B cell (primary cell): Measurements from ENCODE around the gene TTC21A. TPM values are rescaled to one million over a fixed set of nuclear protein-coding genes. Genes with fewer than 3 reads are reported as not detected.

Experiments used
- ATAC-seq: fragments of 200-7000 bp; cut with Tn5 transposase; one replicate; pipeline ENCODE4 v1.10.0; 2021; ENCODE audit warnings: low read depth, mild to moderate bottlenecking, moderate number of reproducible peaks, moderate library complexity
- CTCF ChIA-PET: fragments of 350-600 bp; sonication (Branson Sonifier 250); formaldehyde crosslinking; loops from one replicate; lab custom pipeline; 2021; ENCODE audit warnings: antibody characterized with exemption, inconsistent platforms; lab: Charles Lee
- POLR2A ChIA-PET: fragments of 350-600 bp; sonication (Branson Sonifier 250); formaldehyde crosslinking; loops from one replicate; lab custom pipeline; 2021; ENCODE audit warnings: antibody characterized with exemption; lab: Charles Lee
- DNase-seq: peaks from one replicate; pipeline ENCODE4 v3.0.0; 2013
- H2AFZ ChIP-seq: 2 replicates; pipeline ENCODE4 v1.6.1; 2012; ENCODE audit warnings: mild to moderate bottlenecking, low read depth, low read length; ENCODE audit not compliant: insufficient read depth, poor library complexity, severe bottlenecking
- H3K27ac ChIP-seq, 2 donors: 1 replicate in 1 of 2; 2 replicates in 1 of 2; pipeline ENCODE4 v1.5.1; 2012 to 2013; ENCODE audit warnings: low read length in 2 of 2, mild to moderate bottlenecking in 2 of 2, moderate library complexity in 1 of 2
- H3K27me3 ChIP-seq, 4 experiments: fragments of 200-600 bp in 1 of 4; sonication (generic) in 1 of 4; replicated peaks in 1 of 4; 1 replicate in 2 of 4; 2 replicates in 2 of 4; pipeline versions ENCODE4 v1.6.1 to v1.7.0; 2013 to 2016; ENCODE audit warnings: low read length in 3 of 4, mild to moderate bottlenecking in 2 of 4, mixed read lengths in 1 of 4, moderate library complexity in 1 of 4; ENCODE audit not compliant: insufficient read depth in 4 of 4, control insufficient read depth in 3 of 4; ENCODE audit errors: control extremely low read depth in 1 of 4
- H3K36me3 ChIP-seq, 2 experiments: replicated peaks in 1 of 2; 1 replicate in 1 of 2; 2 replicates in 1 of 2; pipeline versions ENCODE4 v1.6.1 to v1.7.1; 2013; ENCODE audit warnings: low read length in 1 of 2; ENCODE audit not compliant: insufficient read depth in 2 of 2, control insufficient read depth in 1 of 2; ENCODE audit errors: control extremely low read depth in 1 of 2, extremely low read depth in 1 of 2
- H3K4me1 ChIP-seq, 2 donors: fragments of 200-600 bp in 1 of 2; sonication (generic) in 1 of 2; 1 replicate in 1 of 2; 2 replicates in 1 of 2; pipeline versions ENCODE4 v1.5.1 to v1.6.1; 2013 to 2017; ENCODE audit warnings: low read length in 2 of 2; ENCODE audit not compliant: control insufficient read depth in 2 of 2, insufficient read depth in 2 of 2
- H3K4me2 ChIP-seq: replicated peaks from 2 replicates; pipeline ENCODE3; 2012; ENCODE audit warnings: mild to moderate bottlenecking, low read depth, low read length; ENCODE audit not compliant: poor library complexity, severe bottlenecking
- H3K4me3 ChIP-seq, 5 experiments: fragments of 200-600 bp in 1 of 5; sonication (generic) in 1 of 5; 1 replicate in 3 of 5; 2 replicates in 2 of 5; pipeline versions ENCODE4 v1.5.1 to v1.7.0; 2011 to 2016; ENCODE audit warnings: low read length in 4 of 5, mild to moderate bottlenecking in 4 of 5, low read depth in 2 of 5, control low read depth in 1 of 5, moderate library complexity in 1 of 5; ENCODE audit not compliant: insufficient read depth in 1 of 5; ENCODE audit errors: control extremely low read depth in 1 of 5, extremely low read depth in 1 of 5
- H3K79me2 ChIP-seq: fragments of 200-600 bp; sonication (generic); one replicate; pipeline ENCODE4 v1.6.0; 2016; ENCODE audit warnings: low read length; ENCODE audit not compliant: control insufficient read depth, insufficient read depth
- H3K9ac ChIP-seq: fragments of 200-600 bp; sonication (generic); 2 replicates; pipeline ENCODE4 v1.6.1; 2017; ENCODE audit warnings: mild to moderate bottlenecking, low read length, moderate library complexity
- H3K9me3 ChIP-seq, 3 donors: one replicate each; pipeline versions ENCODE4 v1.6.1 to v1.7.1; 2013; ENCODE audit warnings: low read length in 2 of 3; ENCODE audit not compliant: control insufficient read depth in 2 of 3, insufficient read depth in 1 of 3; ENCODE audit errors: control extremely low read depth in 1 of 3
- H4K20me1 ChIP-seq: 2 replicates; pipeline ENCODE4 v1.6.0; 2012; ENCODE audit warnings: mild to moderate bottlenecking, low read length; ENCODE audit not compliant: insufficient read depth, control insufficient read depth, poor library complexity, severe bottlenecking
- H3K27ac Mint-ChIP-seq: one replicate; pipeline ENCODE4 v1.8.0; 2021; ENCODE audit warnings: mixed read lengths
- H3K27me3 Mint-ChIP-seq: one replicate; pipeline ENCODE4 v1.8.0; 2021; ENCODE audit warnings: mixed read lengths
- H3K4me1 Mint-ChIP-seq: one replicate; pipeline ENCODE4 v1.8.0; 2021; ENCODE audit warnings: mixed read lengths
- H3K4me3 Mint-ChIP-seq: one replicate; pipeline ENCODE4 v1.8.0; 2021; ENCODE audit warnings: mixed read lengths
- H3K9me3 Mint-ChIP-seq: one replicate; pipeline ENCODE4 v1.8.0; 2022; ENCODE audit warnings: mixed read lengths; ENCODE audit not compliant: insufficient read depth
- CTCF ChIP-seq: fragments of 200-600 bp; IDR thresholded peaks from one replicate; pipeline ENCODE4 v1.8.0; 2022; ENCODE audit warnings: antibody characterized with exemption, mild to moderate bottlenecking
- EZH2 ChIP-seq: IDR thresholded peaks from 2 replicates; pipeline ENCODE4 v1.6.1; 2012; ENCODE audit warnings: borderline replicate concordance, low read depth, mild to moderate bottlenecking, moderate library complexity, low read length; ENCODE audit not compliant: insufficient read depth, poor library complexity, severe bottlenecking
- WGBS: methylation state at CpG from one replicate; pipeline ENCODE4 v1.1.5; 2013; ENCODE audit warnings: missing lambda C conversion rate; ENCODE audit not compliant: insufficient coverage; 5-methylcytosine and 5-hydroxymethylcytosine counted together
- intact Hi-C: fragments of 100-400 bp; cut with micrococcal nuclease; formaldehyde crosslinking; loops from one replicate; pipeline ENCODE4 v1.10.0; 2022
- polyA plus RNA-seq: library from polyadenylated mRNA; depleted of rRNA; stranded (reverse); fragments of >200 nt; gene quantifications from 2 replicates; pipeline ENCODE4 v1.2.3, GENCODE V29; 2012
- total RNA-seq, 2 donors: library from RNA; stranded (reverse); fragments of 120-200 nt in 1 of 2; gene quantifications; 1 replicate in 1 of 2; 2 replicates in 1 of 2; pipeline versions ENCODE4 v1.2.3 to v1.2.4, GENCODE V29; 2013 to 2022

Gene TTC21A
- total and polyA plus RNA-seq, 2 donors (not counting 1 experiment from before 2014, with no cell fraction given): 49.2 to 106 TPM

- peaks cover 17% of the 10 kb centered on the region for H3K4me1 Mint-ChIP-seq
- H3K9ac ChIP-seq: no peak overlapping the region
- no peak overlapping the region for H3K4me2 ChIP-seq
- TF ChIP-seq EZH2 (no peak), CTCF (no peak)
- H3K9me3 Mint-ChIP-seq: no peaks in the 10 kb centered on the region
- no peak for ATAC-seq
- 94% methylated on average over 10 of the region's 11 CpGs for WGBS
- no peaks in the 10 kb centered on the region for H3K27me3 ChIP-seq
- H3K27ac Mint-ChIP-seq: no peak overlapping the region
- no peaks in the 10 kb centered on the region for H3K27me3 Mint-ChIP-seq
- H2AFZ ChIP-seq: no peak overlapping the region
- H3K9me3 ChIP-seq: no peaks in the 10 kb centered on the region
- no peak overlapping the region for H3K4me3 Mint-ChIP-seq
- no peak for DNase-seq
- no peak overlapping the region for H3K27ac ChIP-seq
- ChIA-PET POLR2A (no interaction called here), CTCF (interaction anchor here (0.7 to 2.7 kb wide), 4 partner anchors 10 to 156 kb away, joined by 3 to 9 read pairs (median 5); no protein-coding TSS in a partner anchor)
- H3K4me1 ChIP-seq: peaks cover 14 to 15% of the 10 kb centered on the region in 2 donors
- peaks cover 0 to 59% of the 10 kb centered on the region in 2 experiments for H3K36me3 ChIP-seq
- intact Hi-C loops: no loop called here
- no peak overlapping the region for H3K4me3 ChIP-seq
- H3K79me2 ChIP-seq: no peaks in the 10 kb centered on the region
- H4K20me1 ChIP-seq: no peaks in the 10 kb centered on the region
These were observed 24.9 kb downstream of the TTC21A start for GRCh38 chr3:39132096-39133092.

- H3K79me2 ChIP-seq: no peaks in the 10 kb centered on the region
- no CpG with 5 or more reads among the region's 1 CpG for WGBS
- POLR2A ChIA-PET: no interaction called here
- Mint-ChIP-seq H3K4me3 (no peak overlapping the region), H3K9me3 (no peaks in the 10 kb centered on the region), H3K27ac (no peak overlapping the region), H3K27me3 (no peaks in the 10 kb centered on the region), H3K4me1 (peaks cover 10% of the 10 kb centered on the region)
- no peaks in the 10 kb centered on the region for H3K27me3 ChIP-seq
- peaks cover 7 to 8% of the 10 kb centered on the region in 2 donors for H3K4me1 ChIP-seq
- no peak overlapping the region for H3K27ac ChIP-seq
- no peak overlapping the region for H3K9ac ChIP-seq
- CTCF ChIA-PET: interaction anchor here (0.8 to 2.7 kb wide), 4 partner anchors 13 to 159 kb away, joined by 3 to 9 read pairs (median 6); no protein-coding TSS in a partner anchor
- H3K36me3 ChIP-seq: peaks cover 0 to 65% of the 10 kb centered on the region in 2 experiments
- DNase-seq (no peak), ATAC-seq (no peak)
- no peak overlapping the region for H3K4me2 ChIP-seq
- intact Hi-C loops: no loop called here
- no peak overlapping the region for H2AFZ ChIP-seq
- TF ChIP-seq EZH2: no peak
- TF ChIP-seq CTCF: no peak
- H3K4me3 ChIP-seq: no peak overlapping the region
- H4K20me1 ChIP-seq: no peaks in the 10 kb centered on the region
- H3K9me3 ChIP-seq: no peaks in the 10 kb centered on the region
These were observed 25.6 kb downstream of the TTC21A start for GRCh38 chr3:39133093-39133490.
